Keratinocyte (primary cell): ENCODE measurements around the gene DTD1. TPM values are rescaled to one million over a fixed set of nuclear protein-coding genes. Genes with fewer than 3 reads are reported as not detected.

ENCODE experiments used
- DNase-seq: peaks from one replicate; pipeline ENCODE4 v3.0.0-alpha.2; 2011; ENCODE audit warnings: low read depth, missing footprints, low spot score
- FAIRE-seq: peaks from 2 replicates; lab custom pipeline; 2011; peaks lifted over from hg19 to GRCh38; lab: Jason Lieb, UNC
- H2AFZ ChIP-seq: 2 replicates; pipeline ENCODE4 v1.6.0; 2012; ENCODE audit warnings: low read length, control low read depth, inconsistent platforms; ENCODE audit not compliant: control insufficient read depth
- H3K27ac ChIP-seq: 2 replicates; pipeline ENCODE4 v1.5.1; 2011; ENCODE audit warnings: low read length; ENCODE audit not compliant: control insufficient read depth, insufficient read depth
- H3K27me3 ChIP-seq: 3 replicates; pipeline ENCODE4 v1.6.0; 2011; ENCODE audit warnings: low read length; ENCODE audit not compliant: control insufficient read depth, insufficient read depth; ENCODE audit errors: extremely low read depth
- H3K36me3 ChIP-seq, 2 experiments: 2 replicates in 1 of 2; 3 replicates in 1 of 2; pipeline ENCODE4 v1.5.1; 2011; ENCODE audit warnings: low read length in 2 of 2, mild to moderate bottlenecking in 1 of 2; ENCODE audit not compliant: control insufficient read depth in 2 of 2, insufficient read depth in 2 of 2; ENCODE audit errors: extremely low read depth in 1 of 2
- H3K4me1 ChIP-seq: 3 replicates; pipeline ENCODE4 v1.5.1; 2011; ENCODE audit warnings: low read length; ENCODE audit not compliant: control insufficient read depth, insufficient read depth; ENCODE audit errors: extremely low read depth
- H3K4me2 ChIP-seq: 3 replicates; pipeline ENCODE4 v1.6.0; 2011; ENCODE audit warnings: low read depth, low read length; ENCODE audit not compliant: control insufficient read depth, insufficient read depth; ENCODE audit errors: extremely low read depth
- H3K4me3 ChIP-seq, 3 experiments: fragments of 200-600 bp in 1 of 3; sonication (generic) in 1 of 3; 2 replicates in 2 of 3; 3 replicates in 1 of 3; pipeline ENCODE4 v1.5.1; 2011 to 2016; ENCODE audit warnings: low read length in 3 of 3, mild to moderate bottlenecking in 3 of 3, control low read depth in 2 of 3, inconsistent platforms in 1 of 3, low read depth in 1 of 3, mixed read lengths in 1 of 3, mixed run types in 1 of 3, moderate library complexity in 1 of 3; ENCODE audit not compliant: control insufficient read depth in 2 of 3, insufficient read depth in 2 of 3; ENCODE audit errors: extremely low read depth in 1 of 3
- H3K79me2 ChIP-seq: 2 replicates; pipeline ENCODE4 v1.6.0; 2012; ENCODE audit warnings: low read length; ENCODE audit not compliant: control insufficient read depth, insufficient read depth
- H3K9ac ChIP-seq: 3 replicates; pipeline ENCODE4 v1.6.0; 2011; ENCODE audit warnings: low read length; ENCODE audit not compliant: control insufficient read depth, insufficient read depth; ENCODE audit errors: extremely low read depth
- H3K9me1 ChIP-seq: 3 replicates; pipeline ENCODE4 v1.6.0; 2011; ENCODE audit warnings: low read length; ENCODE audit not compliant: control insufficient read depth, insufficient read depth; ENCODE audit errors: extremely low read depth
- H3K9me3 ChIP-seq: 2 replicates; pipeline ENCODE4 v1.5.1; 2012; ENCODE audit warnings: low read depth, low read length; ENCODE audit not compliant: control insufficient read depth
- H4K20me1 ChIP-seq: 3 replicates; pipeline ENCODE4 v1.6.0; 2011; ENCODE audit warnings: low read length; ENCODE audit not compliant: control insufficient read depth, insufficient read depth; ENCODE audit errors: extremely low read depth
- EZH2 ChIP-seq: IDR thresholded peaks from one replicate; pipeline ENCODE4 v1.6.1; 2012; ENCODE audit warnings: inconsistent platforms, mild to moderate bottlenecking, low read length, moderate library complexity
- dilution Hi-C: fragments of 300-500 bp; cut with MboI; formaldehyde crosslinking; loops from one replicate; pipeline ENCODE4 v1.7.0; 2020; ENCODE audit warnings: low sequenced_read_pairs; ENCODE audit not compliant: extremely low pct_ligation_motif_present
- polyA plus RNA-seq, 5 experiments: library from polyadenylated mRNA; depleted of rRNA in 3 of 5; stranded (reverse) in 3 of 5; stranded (forward) in 1 of 5; unstranded in 1 of 5; fragments of >200 nt; gene quantifications; 1 replicate in 1 of 5; 2 replicates in 3 of 5; 3 replicates in 1 of 5; pipeline versions ENCODE4 v1.2.1 to v1.2.3, GENCODE V29; 2011 to 2012; ENCODE audit warnings: missing spikeins in 2 of 5, low read depth in 1 of 5, low replicate concordance in 1 of 5
- TF ChIP-seq, protein P1 (sequence below), 3 experiments: IDR thresholded peaks in 1 of 3; conservative IDR thresholded peaks in 1 of 3; optimal IDR thresholded peaks in 1 of 3; 2 replicates in 2 of 3; 3 replicates in 1 of 3; pipeline versions ENCODE3 to v1.5.1; 2011; ENCODE audit warnings: low read length in 3 of 3, mild to moderate bottlenecking in 3 of 3, moderate library complexity in 2 of 3, control low read depth in 1 of 3, inconsistent platforms in 1 of 3; ENCODE audit not compliant: insufficient read depth in 2 of 3; ENCODE audit errors: extremely low read depth in 1 of 3

The DTD1 gene
- polyA plus RNA-seq, 1 donor (not counting 4 experiments of a cell fraction or from before 2014, with no cell fraction given), result 68.3 TPM

DNA sequence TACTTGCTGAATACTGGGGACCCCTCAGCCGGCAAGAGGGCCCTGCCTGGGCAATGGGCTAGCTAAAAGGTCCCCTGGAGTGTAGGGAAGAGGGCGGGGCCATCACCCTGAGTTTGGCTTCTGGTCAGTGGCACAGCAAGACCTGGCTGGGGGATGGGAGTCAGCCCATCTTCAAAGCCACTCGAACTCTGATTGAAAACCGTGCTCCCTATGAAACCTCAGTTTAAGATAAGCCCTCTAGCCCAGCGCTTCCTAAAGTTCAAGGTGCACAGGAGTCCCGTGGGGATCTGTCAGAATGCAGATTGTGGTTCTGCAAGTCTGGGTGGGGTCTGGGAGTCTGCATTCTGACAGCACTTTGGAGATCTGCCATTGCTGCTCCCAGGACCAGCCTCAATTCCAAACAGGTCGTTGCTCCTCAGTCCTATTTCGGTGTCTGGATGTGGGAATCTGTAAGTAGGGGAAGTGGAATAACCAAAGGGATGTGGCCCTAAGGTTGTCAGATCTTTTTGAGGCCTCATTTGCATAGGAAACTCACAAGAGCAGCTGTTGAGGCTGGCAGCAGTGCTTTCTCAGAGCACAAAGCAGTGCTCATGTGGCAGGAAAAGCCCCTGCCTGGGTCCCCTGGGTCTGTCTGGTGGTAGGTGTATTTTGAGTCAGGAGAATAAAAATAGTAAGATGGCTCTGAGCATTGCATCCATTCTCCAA lies 140.5 kb downstream of the DTD1 start:
- H3K27ac ChIP-seq, result no peak overlapping the region
- no peak overlapping the region for H2AFZ ChIP-seq
- H3K4me3 ChIP-seq, result no peak overlapping the region
- H4K20me1 ChIP-seq, result no peaks in the 10 kb centered on the region
- DNase-seq (no peak), FAIRE-seq (no peak)
- dilution Hi-C loops, result no loop called here
- H3K9me3 ChIP-seq, result no peaks in the 10 kb centered on the region
- H3K4me2 ChIP-seq, result no peak overlapping the region
- H3K79me2 ChIP-seq, result no peaks in the 10 kb centered on the region
- no peak for TF ChIP-seq EZH2
- TF ChIP-seq, protein P1, sequence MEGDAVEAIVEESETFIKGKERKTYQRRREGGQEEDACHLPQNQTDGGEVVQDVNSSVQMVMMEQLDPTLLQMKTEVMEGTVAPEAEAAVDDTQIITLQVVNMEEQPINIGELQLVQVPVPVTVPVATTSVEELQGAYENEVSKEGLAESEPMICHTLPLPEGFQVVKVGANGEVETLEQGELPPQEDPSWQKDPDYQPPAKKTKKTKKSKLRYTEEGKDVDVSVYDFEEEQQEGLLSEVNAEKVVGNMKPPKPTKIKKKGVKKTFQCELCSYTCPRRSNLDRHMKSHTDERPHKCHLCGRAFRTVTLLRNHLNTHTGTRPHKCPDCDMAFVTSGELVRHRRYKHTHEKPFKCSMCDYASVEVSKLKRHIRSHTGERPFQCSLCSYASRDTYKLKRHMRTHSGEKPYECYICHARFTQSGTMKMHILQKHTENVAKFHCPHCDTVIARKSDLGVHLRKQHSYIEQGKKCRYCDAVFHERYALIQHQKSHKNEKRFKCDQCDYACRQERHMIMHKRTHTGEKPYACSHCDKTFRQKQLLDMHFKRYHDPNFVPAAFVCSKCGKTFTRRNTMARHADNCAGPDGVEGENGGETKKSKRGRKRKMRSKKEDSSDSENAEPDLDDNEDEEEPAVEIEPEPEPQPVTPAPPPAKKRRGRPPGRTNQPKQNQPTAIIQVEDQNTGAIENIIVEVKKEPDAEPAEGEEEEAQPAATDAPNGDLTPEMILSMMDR (optimal IDR thresholded peaks at IDR 0.05 in 1 of 3, IDR thresholded peaks at IDR 0.05 in 1 of 3, conservative IDR thresholded peaks at IDR 0.05 in 1 of 3; ENCODE audit: extremely low read depth in 1 of 3, insufficient read depth in 2 of 3, low read length in 3 of 3), result no peak
- H3K27me3 ChIP-seq, result no peaks in the 10 kb centered on the region
- peaks cover 3% of the 10 kb centered on the region for H3K9me1 ChIP-seq
- H3K36me3 ChIP-seq, result no peaks in the 10 kb centered on the region
- peaks cover 12% of the 10 kb centered on the region for H3K4me1 ChIP-seq
- no peak overlapping the region for H3K9ac ChIP-seq

- no peaks in the 10 kb centered on the region for H3K9me3 ChIP-seq
- H3K4me1 ChIP-seq, result peaks cover 12% of the 10 kb centered on the region
- TF ChIP-seq EZH2, result no peak
- TF ChIP-seq, protein P1 (optimal IDR thresholded peaks at IDR 0.05 in 1 of 3, IDR thresholded peaks at IDR 0.05 in 1 of 3, conservative IDR thresholded peaks at IDR 0.05 in 1 of 3; ENCODE audit: extremely low read depth in 1 of 3, insufficient read depth in 2 of 3, low read length in 3 of 3), result no peak
- no peak overlapping the region for H3K4me2 ChIP-seq
- DNase-seq (no peak), FAIRE-seq (no peak)
- H3K9ac ChIP-seq, result no peak overlapping the region
- no peak overlapping the region for H2AFZ ChIP-seq
- no peak overlapping the region for H3K4me3 ChIP-seq
- H3K79me2 ChIP-seq, result no peaks in the 10 kb centered on the region
- H3K9me1 ChIP-seq, result peaks cover 3% of the 10 kb centered on the region
- H4K20me1 ChIP-seq, result no peaks in the 10 kb centered on the region
- dilution Hi-C loops, result no loop called here
- H3K27ac ChIP-seq, result no peak overlapping the region
- H3K27me3 ChIP-seq, result no peaks in the 10 kb centered on the region
- no peaks in the 10 kb centered on the region for H3K36me3 ChIP-seq
Measured at GRCh38 chr20:18728870-18729224, 141.0 kb downstream of the DTD1 start.
